Astrocyte of the cerebellum (primary cell): ENCODE data around the gene BANK1.
A peak's percentile ranks its signal among the peaks of the same experiment; 100 is the strongest.

Experiments used
- DNase-seq: peaks from one replicate; pipeline ENCODE4 v3.0.0-alpha.2; 2011; ENCODE audit warnings: low read depth
- H3K4me3 ChIP-seq: 2 replicates; pipeline ENCODE4 v1.5.1; 2011; ENCODE audit warnings: mild to moderate bottlenecking, low read depth, low read length, moderate library complexity
- in situ Hi-C: cut with HindIII; loops from 2 replicates; pipeline ENCODE4 v1.10.0; 2017; ENCODE audit warnings: low sequenced_read_pairs
- TF ChIP-seq, protein P1 (sequence below): IDR thresholded peaks from 2 replicates; pipeline ENCODE4 v1.5.1; 2012; ENCODE audit warnings: low read length, low read depth, moderate library complexity, mild to moderate bottlenecking; ENCODE audit errors: missing control alignments

Gene BANK1

DNA sequence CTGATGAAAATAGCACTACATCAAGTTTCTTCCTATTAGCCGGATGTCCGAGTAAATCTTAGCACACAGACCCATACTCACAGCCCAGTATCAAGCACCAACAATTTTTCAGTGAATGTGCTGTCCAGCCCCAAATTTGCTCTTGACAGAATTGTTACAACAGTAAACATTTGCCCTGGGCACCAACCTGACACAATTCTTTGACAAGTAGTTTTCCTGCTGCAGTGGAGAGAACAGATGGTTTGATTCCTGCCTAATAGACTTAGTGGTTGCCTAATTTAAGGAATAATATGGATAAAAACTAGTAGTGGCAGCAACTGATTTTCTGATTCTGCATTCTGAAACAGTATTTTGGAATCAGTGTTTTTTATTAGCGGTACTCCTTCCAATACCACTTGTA lies 301.1 kb downstream of the BANK1 start:
- no peak overlapping the region for H3K4me3 ChIP-seq
- in situ Hi-C loops: no loop called here
- DNase-seq: no peak
- TF ChIP-seq, protein P1, sequence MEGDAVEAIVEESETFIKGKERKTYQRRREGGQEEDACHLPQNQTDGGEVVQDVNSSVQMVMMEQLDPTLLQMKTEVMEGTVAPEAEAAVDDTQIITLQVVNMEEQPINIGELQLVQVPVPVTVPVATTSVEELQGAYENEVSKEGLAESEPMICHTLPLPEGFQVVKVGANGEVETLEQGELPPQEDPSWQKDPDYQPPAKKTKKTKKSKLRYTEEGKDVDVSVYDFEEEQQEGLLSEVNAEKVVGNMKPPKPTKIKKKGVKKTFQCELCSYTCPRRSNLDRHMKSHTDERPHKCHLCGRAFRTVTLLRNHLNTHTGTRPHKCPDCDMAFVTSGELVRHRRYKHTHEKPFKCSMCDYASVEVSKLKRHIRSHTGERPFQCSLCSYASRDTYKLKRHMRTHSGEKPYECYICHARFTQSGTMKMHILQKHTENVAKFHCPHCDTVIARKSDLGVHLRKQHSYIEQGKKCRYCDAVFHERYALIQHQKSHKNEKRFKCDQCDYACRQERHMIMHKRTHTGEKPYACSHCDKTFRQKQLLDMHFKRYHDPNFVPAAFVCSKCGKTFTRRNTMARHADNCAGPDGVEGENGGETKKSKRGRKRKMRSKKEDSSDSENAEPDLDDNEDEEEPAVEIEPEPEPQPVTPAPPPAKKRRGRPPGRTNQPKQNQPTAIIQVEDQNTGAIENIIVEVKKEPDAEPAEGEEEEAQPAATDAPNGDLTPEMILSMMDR: no peak

DNA sequence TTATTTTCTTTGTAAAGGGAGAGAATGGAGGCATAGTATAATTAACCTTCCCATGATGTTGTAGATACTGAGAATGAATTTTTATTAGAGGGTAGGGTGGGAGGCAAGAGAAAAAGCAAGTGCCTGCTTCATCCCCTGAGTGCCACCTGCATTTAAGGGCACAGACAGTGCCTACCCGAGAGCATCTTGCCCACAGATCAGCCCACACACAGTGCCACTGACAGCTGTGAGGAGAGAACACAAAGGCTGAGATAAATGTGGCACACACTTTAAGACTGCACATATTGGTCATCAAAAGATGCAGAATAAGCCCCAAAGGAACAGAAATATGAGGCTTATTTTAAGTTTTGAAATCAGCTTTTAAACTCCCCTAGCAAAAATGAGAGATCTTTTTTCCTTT lies 304.0 kb downstream of the BANK1 start:
- H3K4me3 ChIP-seq: no peak overlapping the region
- TF ChIP-seq, protein P1: no peak
- no peak for DNase-seq
- in situ Hi-C loops: no loop called here

DNA sequence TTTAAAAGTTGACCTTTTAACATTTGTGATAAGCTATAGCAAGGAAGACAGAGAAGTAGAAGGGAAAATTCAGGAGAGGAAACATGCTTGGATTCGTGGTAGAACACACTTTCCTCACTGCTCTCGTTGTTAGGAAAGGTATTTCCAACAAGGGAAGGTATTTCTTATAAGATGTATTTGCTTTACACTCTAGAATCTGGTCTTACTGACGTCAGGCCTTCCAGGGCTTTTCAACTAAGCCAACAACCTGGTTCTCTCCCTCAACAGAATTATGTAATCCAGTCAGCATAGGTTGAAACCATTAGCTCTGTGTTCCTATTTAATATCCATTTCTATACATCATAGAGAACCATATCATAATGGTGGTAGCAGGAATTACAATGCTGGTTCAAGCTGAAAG lies 312.8 kb downstream of the BANK1 start:
- no peak for DNase-seq
- no peak overlapping the region for H3K4me3 ChIP-seq
- in situ Hi-C loops: no loop called here
- TF ChIP-seq, protein P1: no peak

DNA sequence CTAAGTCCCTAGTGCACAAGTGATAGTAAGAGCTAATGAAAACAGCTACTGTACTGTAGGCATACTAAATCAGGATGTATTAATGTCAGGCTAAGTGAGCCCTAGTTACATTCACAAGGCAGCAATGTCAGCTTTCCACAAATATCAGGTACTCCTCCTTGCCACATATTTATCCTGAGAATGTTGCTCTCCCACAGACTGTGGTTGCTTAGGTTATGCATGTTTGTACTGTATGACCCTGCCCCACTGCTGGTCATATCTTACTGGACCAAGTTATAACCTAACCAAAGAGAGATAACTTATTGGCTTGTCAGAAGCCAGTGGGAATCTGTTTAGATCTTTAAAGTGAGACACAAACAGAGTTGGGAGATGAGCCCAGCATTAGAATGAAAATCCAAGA lies 313.7 kb downstream of the BANK1 start:
- TF ChIP-seq, protein P1: no peak
- in situ Hi-C loops: no loop called here
- peak; percentile 2 for DNase-seq
- H3K4me3 ChIP-seq: no peak overlapping the region

DNA sequence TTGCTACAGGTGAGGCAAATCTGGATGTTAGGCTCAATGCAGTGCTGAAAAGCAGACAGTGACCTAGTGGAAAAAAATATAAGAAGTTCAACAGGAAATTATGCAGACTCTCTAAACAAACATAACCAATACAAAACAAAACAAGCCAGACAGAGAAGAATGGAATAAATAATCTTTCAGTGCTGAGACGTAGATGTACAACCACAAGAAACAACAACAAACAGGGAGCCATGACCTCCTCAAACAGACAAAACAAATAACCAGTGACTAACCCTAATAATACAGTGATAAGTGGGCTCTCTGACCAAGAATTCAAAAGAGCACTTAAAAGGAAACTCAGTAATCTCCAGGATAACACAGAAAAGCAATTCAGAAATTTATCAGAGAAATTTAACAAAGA lies 315.5 kb downstream of the BANK1 start:
- no peak overlapping the region for H3K4me3 ChIP-seq
- TF ChIP-seq, protein P1: no peak
- in situ Hi-C loops: no loop called here
- DNase-seq: no peak

DNA sequence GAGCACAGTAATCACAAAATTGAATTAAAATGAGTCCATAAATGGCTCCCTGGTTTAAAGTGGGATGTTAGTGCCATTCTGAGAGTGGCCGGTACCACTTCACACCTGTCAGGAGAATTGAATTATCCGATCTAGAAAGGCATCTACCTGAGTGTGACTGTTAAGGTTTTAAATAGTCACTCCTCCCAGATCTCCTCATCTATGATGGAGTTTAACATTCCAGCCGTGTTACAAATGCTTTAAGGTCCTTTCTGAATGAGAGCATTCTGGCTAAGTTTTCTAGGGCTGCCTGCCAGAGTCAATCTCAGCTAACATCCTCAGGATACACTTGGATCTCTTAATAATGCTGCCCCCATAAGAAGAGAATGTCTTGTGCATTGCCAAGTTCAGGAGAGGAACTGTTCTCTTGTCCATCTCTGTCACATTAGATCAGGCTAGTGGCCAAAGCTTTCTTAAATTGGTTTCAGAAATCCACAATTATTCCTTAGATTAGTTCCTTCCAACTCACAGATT lies 323.6 kb downstream of the BANK1 start:
- TF ChIP-seq, protein P1: no peak
- no peak overlapping the region for H3K4me3 ChIP-seq
- in situ Hi-C loops: no loop called here
- DNase-seq: no peak

DNA sequence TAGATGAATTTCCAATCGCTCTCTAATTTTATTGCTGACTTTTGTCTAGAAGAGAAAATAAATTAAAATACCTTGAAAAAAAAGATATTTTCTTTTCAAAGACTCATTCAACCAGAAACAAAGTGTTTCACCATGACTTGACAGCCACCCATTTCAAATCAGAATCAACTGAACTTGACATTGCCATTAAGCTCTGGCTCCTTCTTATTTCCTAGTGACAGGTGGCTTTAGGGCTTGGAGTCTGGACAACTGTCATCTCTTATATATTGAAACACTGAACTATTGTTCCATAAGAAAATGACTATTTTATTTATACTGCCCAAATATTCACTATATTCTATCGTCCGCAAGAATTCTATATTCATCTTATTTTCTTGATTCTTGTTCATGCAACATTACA lies 325.6 kb downstream of the BANK1 start:
- no peak for DNase-seq
- in situ Hi-C loops: no loop called here
- TF ChIP-seq, protein P1: no peak
- no peak overlapping the region for H3K4me3 ChIP-seq
